IMR-90 (cell line): ENCODE measurements around the gene PNKP. TPM values are rescaled to one million over a fixed set of nuclear protein-coding genes. Genes with fewer than 3 reads are reported as not detected.

Experiments
- ATAC-seq: fragments of 200-7000 bp; cut with Tn5 transposase; 2 replicates; pipeline ENCODE4 v1.9.1; 2020; ENCODE audit warnings: low read depth, mild to moderate bottlenecking, moderate library complexity
- BruUV-seq: library from RNA; stranded (reverse); fragments of 400-500 nt; replicated peaks from 2 replicates; lab custom pipeline; 2021; lab: Mats Ljungman, UMichigan
- CTCF ChIA-PET: fragments of 300-600 bp; formaldehyde crosslinking; extraction: SDS; loops from one replicate; lab custom pipeline; 2021; ENCODE audit warnings: antibody characterized with exemption; lab: Yijun Ruan, JAX
- POLR2A ChIA-PET: fragments of 300-600 bp; sonication (Branson Sonifier 250); formaldehyde crosslinking; loops from one replicate; lab custom pipeline; 2022; ENCODE audit warnings: antibody characterized with exemption; ENCODE audit not compliant: unreplicated experiment; lab: Charles Lee
- DNase-seq: peaks from one replicate; pipeline ENCODE4 v3.0.0; 2013
- H2AFZ ChIP-seq: replicated peaks from 2 replicates; pipeline ENCODE3; 2013; ENCODE audit warnings: low read length, mild to moderate bottlenecking; ENCODE audit not compliant: poor library complexity
- H2AK5ac ChIP-seq: 2 replicates; pipeline ENCODE4 v1.6.1; 2013; ENCODE audit warnings: low read depth, low read length, inconsistent platforms
- H2AK9ac ChIP-seq: replicated peaks from 2 replicates; pipeline ENCODE3; 2013; ENCODE audit warnings: mild to moderate bottlenecking, low read depth, low read length, moderate library complexity; ENCODE audit not compliant: poor library complexity
- H2BK120ac ChIP-seq: 2 replicates; pipeline ENCODE4 v1.6.1; 2013; ENCODE audit warnings: low read depth, low read length, inconsistent platforms
- H2BK15ac ChIP-seq: 3 replicates; pipeline ENCODE4 v1.6.1; 2013; ENCODE audit warnings: low read depth, low read length, inconsistent platforms
- H2BK20ac ChIP-seq: 2 replicates; pipeline ENCODE4 v1.6.1; 2013; ENCODE audit warnings: low read depth, mild to moderate bottlenecking, inconsistent platforms, low read length, moderate library complexity
- H2BK5ac ChIP-seq: 2 replicates; pipeline ENCODE4 v1.6.1; 2013; ENCODE audit warnings: mild to moderate bottlenecking, low read depth, low read length, inconsistent platforms; ENCODE audit not compliant: poor library complexity, severe bottlenecking
- H3K14ac ChIP-seq: replicated peaks from 2 replicates; pipeline ENCODE4 v1.6.1; 2013; ENCODE audit warnings: low read depth, low read length, inconsistent platforms
- H3K18ac ChIP-seq: 2 replicates; pipeline ENCODE4 v1.6.1; 2013; ENCODE audit warnings: low read depth, low read length, control low read depth
- H3K23ac ChIP-seq: 2 replicates; pipeline ENCODE4 v1.6.1; 2013; ENCODE audit warnings: low read depth, low read length, inconsistent platforms
- H3K27ac ChIP-seq: 2 replicates; pipeline ENCODE4 v1.5.1; 2013; ENCODE audit warnings: mild to moderate bottlenecking, control low read depth, low read length; ENCODE audit not compliant: insufficient read depth
- H3K27me3 ChIP-seq: 2 replicates; pipeline ENCODE4 v1.6.1; 2013; ENCODE audit warnings: low read length; ENCODE audit not compliant: control insufficient read depth, insufficient read depth
- H3K36me3 ChIP-seq: 2 replicates; pipeline ENCODE4 v1.6.1; 2013; ENCODE audit warnings: low read length, mixed read lengths; ENCODE audit not compliant: control insufficient read depth, insufficient read depth
- H3K4ac ChIP-seq: 2 replicates; pipeline ENCODE4 v1.6.1; 2013; ENCODE audit warnings: low read depth, low read length, inconsistent platforms
- H3K4me1 ChIP-seq: 2 replicates; pipeline ENCODE4 v1.6.1; 2013; ENCODE audit warnings: low read length, mixed read lengths; ENCODE audit not compliant: control insufficient read depth, insufficient read depth
- H3K4me2 ChIP-seq: 2 replicates; pipeline ENCODE4 v1.6.1; 2013; ENCODE audit warnings: low read depth, mild to moderate bottlenecking, control low read depth, low read length, moderate library complexity
- H3K4me3 ChIP-seq: 2 replicates; pipeline ENCODE4 v1.5.1; 2013; ENCODE audit warnings: low read depth, mild to moderate bottlenecking, control low read depth, low read length, moderate library complexity; ENCODE audit not compliant: insufficient read depth
- H3K56ac ChIP-seq: 2 replicates; pipeline ENCODE4 v1.6.1; 2013; ENCODE audit warnings: low read length, inconsistent platforms; ENCODE audit not compliant: insufficient read depth; ENCODE audit errors: extremely low read depth
- H3K79me1 ChIP-seq, 2 experiments: 2 replicates each; pipeline ENCODE4 v1.6.1; 2013; ENCODE audit warnings: low read length in 2 of 2, inconsistent platforms in 1 of 2, low read depth in 1 of 2
- H3K9ac ChIP-seq: 2 replicates; pipeline ENCODE4 v1.6.1; 2013; ENCODE audit warnings: low read depth, low read length, control low read depth
- H3K9me1 ChIP-seq: 2 replicates; pipeline ENCODE4 v1.6.1; 2013; ENCODE audit warnings: low read length, inconsistent platforms; ENCODE audit not compliant: insufficient read depth
- H3K9me3 ChIP-seq: 2 replicates; pipeline ENCODE4 v1.6.1; 2013; ENCODE audit warnings: low read length; ENCODE audit not compliant: control insufficient read depth, insufficient read depth
- H4K20me1 ChIP-seq: 2 replicates; pipeline ENCODE4 v1.6.1; 2013; ENCODE audit warnings: low read length, inconsistent platforms; ENCODE audit not compliant: insufficient read depth
- H4K5ac ChIP-seq: 2 replicates; pipeline ENCODE4 v1.6.1; 2013; ENCODE audit warnings: mild to moderate bottlenecking, low read depth, low read length, control low read depth
- H4K8ac ChIP-seq, 2 experiments: 2 replicates each; pipeline ENCODE4 v1.6.1; 2013; ENCODE audit warnings: low read depth in 2 of 2, low read length in 2 of 2, control low read depth in 1 of 2, inconsistent platforms in 1 of 2
- H4K91ac ChIP-seq: 2 replicates; pipeline ENCODE4 v1.6.1; 2013; ENCODE audit warnings: low read depth, low read length, inconsistent platforms; ENCODE audit not compliant: insufficient read depth
- CTCF ChIP-seq: conservative IDR thresholded peaks from 2 replicates; pipeline ENCODE4 v1.5.1; 2012; ENCODE audit warnings: mild to moderate bottlenecking, low read depth, low read length, improper control_type of control experiment
- POLR2A ChIP-seq: IDR thresholded peaks from 2 replicates; pipeline ENCODE4 v1.6.1; 2012; ENCODE audit warnings: mild to moderate bottlenecking, low read depth, low read length
- RCOR1 ChIP-seq: IDR thresholded peaks from 2 replicates; pipeline ENCODE4 v1.6.1; 2012; ENCODE audit warnings: mild to moderate bottlenecking, low read length, improper control_type of control experiment; ENCODE audit not compliant: insufficient replicate concordance
- SMC3 ChIP-seq: fragments of 150-350 bp; IDR thresholded peaks from 2 replicates; pipeline ENCODE4 v1.6.1; 2016; ENCODE audit warnings: low read depth, mild to moderate bottlenecking, antibody characterized with exemption, low read length, moderate library complexity
- WGBS, 2 experiments: methylation state at CpG; one replicate each; pipeline versions ENCODE4 v1.1.5 to v1.1.7; 2013; ENCODE audit warnings: missing lambda C conversion rate in 2 of 2; ENCODE audit not compliant: insufficient read length in 1 of 2; ENCODE audit errors: extremely low coverage in 2 of 2; 5-methylcytosine and 5-hydroxymethylcytosine counted together
- dilution Hi-C: fragments of 300-500 bp; cut with HindIII; formaldehyde crosslinking; loops from one replicate; pipeline ENCODE4 v1.14.3; 2018; ENCODE audit warnings: low sequenced_read_pairs; ENCODE audit not compliant: unreplicated experiment
- in situ Hi-C: fragments of 300-500 bp; cut with MboI; formaldehyde crosslinking; loops from 3 replicates; pipeline ENCODE4 v1.14.3; 2019; ENCODE audit warnings: low sequenced_read_pairs, inconsistent platforms, mixed read lengths
- intact Hi-C: fragments of 100-400 bp; cut with micrococcal nuclease; formaldehyde crosslinking; loops from 2 replicates; pipeline ENCODE4 v1.10.0; 2022
- polyA plus RNA-seq, 3 experiments: library from polyadenylated mRNA; depleted of rRNA; stranded (reverse); fragments of >200 nt; gene quantifications; 2 replicates each; pipeline ENCODE4 v1.2.3, GENCODE V29; 2012; ENCODE audit warnings: low replicate concordance in 1 of 3
- total RNA-seq: library from RNA; depleted of rRNA; stranded (reverse); fragments of >200 nt; gene quantifications from 2 replicates; pipeline ENCODE4 v1.2.3, GENCODE V29; 2012
- TF ChIP-seq, protein P1 (sequence below): fragments of 150-350 bp; IDR thresholded peaks from 2 replicates; pipeline ENCODE4 v1.6.1; 2017; ENCODE audit warnings: mild to moderate bottlenecking, antibody characterized with exemption, low read length, low read depth

The PNKP gene
- total and polyA plus RNA-seq, 2 of the 4 experiments (the other 2 are of a cell fraction), result 14.2 to 25.0 TPM

DNA sequence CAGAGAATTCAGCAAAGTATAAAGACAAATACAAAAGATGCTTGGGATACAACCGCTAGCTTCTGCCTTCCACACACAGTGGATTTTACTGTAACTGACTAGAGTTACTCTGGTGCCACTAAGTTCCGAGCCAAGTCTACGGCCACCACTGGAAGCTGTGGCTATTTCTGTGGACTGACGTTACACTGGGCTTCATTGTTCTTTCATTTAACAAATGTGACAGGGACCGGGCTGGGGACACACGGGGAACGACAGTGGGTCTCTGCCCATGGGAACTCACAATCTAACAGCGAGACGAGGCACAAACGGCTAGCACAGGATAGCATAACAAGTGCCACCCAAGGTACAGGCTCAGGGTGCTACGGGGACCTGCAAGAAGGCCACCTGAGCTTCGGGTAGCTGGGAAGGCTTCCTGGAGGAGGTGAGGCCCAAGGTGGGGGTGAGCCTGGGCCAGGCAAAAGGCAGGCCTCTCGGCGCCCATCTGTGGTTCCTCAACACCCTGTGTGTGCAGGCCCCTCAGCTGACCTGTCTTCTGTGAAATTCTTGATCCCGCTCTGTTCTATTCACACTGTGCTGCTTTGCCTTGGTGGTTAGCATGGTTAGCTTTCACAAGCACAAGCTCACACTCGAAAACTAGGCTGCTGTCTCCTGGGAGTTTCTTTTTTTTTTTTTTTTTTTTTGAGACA is 39.6 kb upstream of the PNKP start:
- H3K27ac ChIP-seq, result no peak overlapping the region
- POLR2A ChIA-PET, result no interaction called here
- dilution Hi-C loops, result no loop called here
- intact Hi-C loops, result no loop called here
- H2BK15ac ChIP-seq, result no peak overlapping the region
- no peak overlapping the region for H3K18ac ChIP-seq
- peaks cover 12% of the 10 kb centered on the region; the same call in 1 of the 2 replicates for H3K9me1 ChIP-seq
- H3K23ac ChIP-seq, result no peak overlapping the region
- no peaks in the 10 kb centered on the region for H3K9me3 ChIP-seq
- H2BK120ac ChIP-seq, result no peak overlapping the region
- no peak overlapping the region for H2AFZ ChIP-seq
- ATAC-seq (no peak), DNase-seq (no peak)
- no peak overlapping the region for H3K4me2 ChIP-seq
- peaks cover 33% of the 10 kb centered on the region for H3K36me3 ChIP-seq
- no peak overlapping the region for H3K4ac ChIP-seq
- CTCF ChIA-PET, result no interaction called here
- in situ Hi-C loops, result no loop called here
- no peak overlapping the region for H2AK9ac ChIP-seq
- H4K20me1 ChIP-seq, result peaks cover 25% of the 10 kb centered on the region
- peaks cover 7 to 52% of the 10 kb centered on the region in 2 experiments; a peak in 3 of 4 replicates for H3K79me1 ChIP-seq
- 98% methylated on average over 13 of the region's 16 CpGs; no CpG with 5 or more reads in 1 of the 2 experiments for WGBS, 2 experiments
- H3K27me3 ChIP-seq, result no peaks in the 10 kb centered on the region
- no peak overlapping the region for H4K91ac ChIP-seq
- H3K9ac ChIP-seq, result no peak overlapping the region
- H4K5ac ChIP-seq, result no peak overlapping the region
- no peak overlapping the region for H3K14ac ChIP-seq
- no peak overlapping the region for H2AK5ac ChIP-seq
- H3K4me3 ChIP-seq, result no peak overlapping the region
- TF ChIP-seq, protein P1, sequence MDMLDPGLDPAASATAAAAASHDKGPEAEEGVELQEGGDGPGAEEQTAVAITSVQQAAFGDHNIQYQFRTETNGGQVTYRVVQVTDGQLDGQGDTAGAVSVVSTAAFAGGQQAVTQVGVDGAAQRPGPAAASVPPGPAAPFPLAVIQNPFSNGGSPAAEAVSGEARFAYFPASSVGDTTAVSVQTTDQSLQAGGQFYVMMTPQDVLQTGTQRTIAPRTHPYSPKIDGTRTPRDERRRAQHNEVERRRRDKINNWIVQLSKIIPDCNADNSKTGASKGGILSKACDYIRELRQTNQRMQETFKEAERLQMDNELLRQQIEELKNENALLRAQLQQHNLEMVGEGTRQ, result no peak
- no peak for TF ChIP-seq RCOR1
- no peak for TF ChIP-seq CTCF
- TF ChIP-seq SMC3, result no peak
- no peak for TF ChIP-seq POLR2A
- no peaks in the 10 kb centered on the region for H3K4me1 ChIP-seq
- H2BK5ac ChIP-seq, result no peak overlapping the region
- H4K8ac ChIP-seq, result no peak overlapping the region
- BruUV-seq, result TSS peak; percentile 58
- no peak overlapping the region for H2BK20ac ChIP-seq
- no peak overlapping the region for H3K56ac ChIP-seq
